A673 (cell line): ENCODE measurements around the gene ABCF3.

Source experiments
- EZH2 ChIP-seq: fragments of 200-600 bp; sonication (generic); IDR thresholded peaks from 2 replicates; pipeline ENCODE4 v1.6.1; 2017; ENCODE audit warnings: borderline replicate concordance, low read depth, mild to moderate bottlenecking, mixed read lengths, antibody characterized with exemption, low read length; ENCODE audit not compliant: poor library complexity, severe bottlenecking
- TF ChIP-seq, protein P1 (sequence below): fragments of 300-800, 200-600 bp; sonication (generic); conservative IDR thresholded peaks from 2 replicates; pipeline ENCODE4 v1.5.1; 2017; ENCODE audit warnings: low read depth, mild to moderate bottlenecking, antibody characterized with exemption, low read length, moderate library complexity, mixed read lengths

GRCh38 chr3:184185461-184186183 is 377 bp upstream of the ABCF3 start:
- no peak for TF ChIP-seq EZH2
- TF ChIP-seq, protein P1, sequence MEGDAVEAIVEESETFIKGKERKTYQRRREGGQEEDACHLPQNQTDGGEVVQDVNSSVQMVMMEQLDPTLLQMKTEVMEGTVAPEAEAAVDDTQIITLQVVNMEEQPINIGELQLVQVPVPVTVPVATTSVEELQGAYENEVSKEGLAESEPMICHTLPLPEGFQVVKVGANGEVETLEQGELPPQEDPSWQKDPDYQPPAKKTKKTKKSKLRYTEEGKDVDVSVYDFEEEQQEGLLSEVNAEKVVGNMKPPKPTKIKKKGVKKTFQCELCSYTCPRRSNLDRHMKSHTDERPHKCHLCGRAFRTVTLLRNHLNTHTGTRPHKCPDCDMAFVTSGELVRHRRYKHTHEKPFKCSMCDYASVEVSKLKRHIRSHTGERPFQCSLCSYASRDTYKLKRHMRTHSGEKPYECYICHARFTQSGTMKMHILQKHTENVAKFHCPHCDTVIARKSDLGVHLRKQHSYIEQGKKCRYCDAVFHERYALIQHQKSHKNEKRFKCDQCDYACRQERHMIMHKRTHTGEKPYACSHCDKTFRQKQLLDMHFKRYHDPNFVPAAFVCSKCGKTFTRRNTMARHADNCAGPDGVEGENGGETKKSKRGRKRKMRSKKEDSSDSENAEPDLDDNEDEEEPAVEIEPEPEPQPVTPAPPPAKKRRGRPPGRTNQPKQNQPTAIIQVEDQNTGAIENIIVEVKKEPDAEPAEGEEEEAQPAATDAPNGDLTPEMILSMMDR, result no peak
